Neural cell (in vitro differentiated cells): ENCODE data around the gene SLC2A13. TPM values are rescaled to one million over a fixed set of nuclear protein-coding genes. Genes with fewer than 3 reads are reported as not detected.

Experiments
- H2AFZ ChIP-seq: fragments of 200-600, 300-800 bp; sonication (generic), shearing (Covaris generic); 2 replicates; pipeline ENCODE4 v1.6.0; 2014; ENCODE audit warnings: low read depth, mild to moderate bottlenecking, antibody characterized with exemption, low read length, moderate library complexity
- H3F3A ChIP-seq: fragments of 200-600 bp; shearing (Covaris generic); 2 replicates; pipeline ENCODE4 v1.6.1; 2016; ENCODE audit warnings: mild to moderate bottlenecking, moderate library complexity, mixed read lengths, antibody characterized with exemption, low read length; ENCODE audit not compliant: insufficient read depth, poor library complexity, severe bottlenecking
- H3K27ac ChIP-seq: fragments of 200-600, 300-800 bp; sonication (generic), shearing (Covaris generic); 2 replicates; pipeline ENCODE4 v1.5.1; 2014; ENCODE audit warnings: mild to moderate bottlenecking, low read length, moderate library complexity
- H3K27me3 ChIP-seq: fragments of 300-800, 200-600 bp; sonication (generic), shearing (Covaris generic); 2 replicates; pipeline ENCODE4 v1.6.0; 2014; ENCODE audit warnings: mild to moderate bottlenecking, low read depth, low read length, moderate library complexity; ENCODE audit not compliant: insufficient read depth
- H3K36me3 ChIP-seq: fragments of 300-800, 200-600 bp; sonication (generic), shearing (Covaris generic); 2 replicates; pipeline ENCODE4 v1.5.1; 2014; ENCODE audit warnings: mild to moderate bottlenecking, antibody characterized with exemption, low read length, moderate library complexity; ENCODE audit not compliant: insufficient read depth
- H3K4me2 ChIP-seq: fragments of 300-800, 200-600 bp; sonication (generic), shearing (Covaris generic); 2 replicates; pipeline ENCODE4 v1.6.0; 2014; ENCODE audit warnings: mild to moderate bottlenecking, low read length
- H3K4me3 ChIP-seq: fragments of 300-800, 200-600 bp; sonication (generic), shearing (Covaris generic); 2 replicates; pipeline ENCODE4 v1.5.1; 2014; ENCODE audit warnings: mild to moderate bottlenecking, low read length, moderate library complexity
- H3K79me2 ChIP-seq: fragments of 200-600 bp; shearing (Covaris generic); replicated peaks from 2 replicates; pipeline ENCODE4 v1.6.0; 2014; ENCODE audit warnings: mild to moderate bottlenecking, low read length, moderate library complexity; ENCODE audit not compliant: insufficient read depth
- H3K9ac ChIP-seq: fragments of 300-800, 200-600 bp; sonication (generic), shearing (Covaris generic); 2 replicates; pipeline ENCODE4 v1.6.1; 2016; ENCODE audit warnings: mild to moderate bottlenecking, low read length, mixed read lengths
- H3K9me2 ChIP-seq: fragments of 200-600 bp; shearing (Covaris generic); 2 replicates; pipeline ENCODE4 v1.6.1; 2016; ENCODE audit warnings: mild to moderate bottlenecking, low read length, mixed read lengths; ENCODE audit not compliant: insufficient read depth
- H3K9me3 ChIP-seq: fragments of 200-600, 300-800 bp; sonication (generic), shearing (Covaris generic); 2 replicates; pipeline ENCODE4 v1.6.1; 2016; ENCODE audit warnings: mild to moderate bottlenecking, mixed run types, low read length, moderate library complexity, mixed read lengths
- H4K20me1 ChIP-seq: fragments of 200-600 bp; shearing (Covaris generic); 2 replicates; pipeline ENCODE4 v1.6.1; 2016; ENCODE audit warnings: mild to moderate bottlenecking, mixed run types; ENCODE audit not compliant: insufficient read depth
- EP300 ChIP-seq: fragments of 450-650 bp; conservative IDR thresholded peaks from 2 replicates; pipeline ENCODE4 v1.6.1; 2014; ENCODE audit warnings: antibody characterized with exemption, mild to moderate bottlenecking, moderate library complexity; ENCODE audit not compliant: poor library complexity, severe bottlenecking
- EZH2 ChIP-seq: fragments of 200-600, 300-800 bp; shearing (Covaris generic), sonication (generic); IDR thresholded peaks from 2 replicates; pipeline ENCODE4 v1.6.1; 2014; ENCODE audit warnings: antibody characterized with exemption, low read length, borderline replicate concordance, mild to moderate bottlenecking; ENCODE audit not compliant: insufficient read depth, poor library complexity, severe bottlenecking
- MXI1 ChIP-seq: fragments of 450-650 bp; conservative IDR thresholded peaks from 2 replicates; pipeline ENCODE4 v1.6.1; 2014; ENCODE audit warnings: antibody characterized with exemption, mild to moderate bottlenecking; ENCODE audit not compliant: poor library complexity, severe bottlenecking
- POLR2AphosphoS5 ChIP-seq: IDR thresholded peaks from 2 replicates; pipeline ENCODE4 v1.6.1; 2012
- RAD21 ChIP-seq: fragments of 450-650 bp; conservative IDR thresholded peaks from 2 replicates; pipeline ENCODE4 v1.6.1; 2014; ENCODE audit warnings: antibody characterized with exemption, mild to moderate bottlenecking, moderate library complexity
- SMC3 ChIP-seq: fragments of 450-650 bp; conservative IDR thresholded peaks from 2 replicates; pipeline ENCODE4 v1.6.1; 2014; ENCODE audit warnings: antibody characterized with exemption, mild to moderate bottlenecking, moderate library complexity; ENCODE audit not compliant: poor library complexity
- TAF1 ChIP-seq: IDR thresholded peaks from 2 replicates; pipeline ENCODE4 v1.6.1; 2012; ENCODE audit warnings: low read depth
- polyA plus RNA-seq: library from polyadenylated mRNA; depleted of rRNA; stranded (reverse); fragments of >200 nt; gene quantifications from 2 replicates; pipeline ENCODE4 v1.2.3, GENCODE V29; 2014
- TF ChIP-seq, protein P1 (sequence below): fragments of 450-650 bp; IDR thresholded peaks from 2 replicates; pipeline ENCODE4 v1.5.1; 2014; ENCODE audit warnings: antibody characterized with exemption, mild to moderate bottlenecking, moderate library complexity; ENCODE audit not compliant: poor library complexity, severe bottlenecking
- TF ChIP-seq, protein P2 (sequence below): IDR thresholded peaks from 2 replicates; pipeline ENCODE4 v1.6.1; 2012; ENCODE audit warnings: borderline replicate concordance

Gene SLC2A13
- polyA plus RNA-seq, 1 donor from 2014 or later, result 10.7 TPM

- TF ChIP-seq, protein P1, sequence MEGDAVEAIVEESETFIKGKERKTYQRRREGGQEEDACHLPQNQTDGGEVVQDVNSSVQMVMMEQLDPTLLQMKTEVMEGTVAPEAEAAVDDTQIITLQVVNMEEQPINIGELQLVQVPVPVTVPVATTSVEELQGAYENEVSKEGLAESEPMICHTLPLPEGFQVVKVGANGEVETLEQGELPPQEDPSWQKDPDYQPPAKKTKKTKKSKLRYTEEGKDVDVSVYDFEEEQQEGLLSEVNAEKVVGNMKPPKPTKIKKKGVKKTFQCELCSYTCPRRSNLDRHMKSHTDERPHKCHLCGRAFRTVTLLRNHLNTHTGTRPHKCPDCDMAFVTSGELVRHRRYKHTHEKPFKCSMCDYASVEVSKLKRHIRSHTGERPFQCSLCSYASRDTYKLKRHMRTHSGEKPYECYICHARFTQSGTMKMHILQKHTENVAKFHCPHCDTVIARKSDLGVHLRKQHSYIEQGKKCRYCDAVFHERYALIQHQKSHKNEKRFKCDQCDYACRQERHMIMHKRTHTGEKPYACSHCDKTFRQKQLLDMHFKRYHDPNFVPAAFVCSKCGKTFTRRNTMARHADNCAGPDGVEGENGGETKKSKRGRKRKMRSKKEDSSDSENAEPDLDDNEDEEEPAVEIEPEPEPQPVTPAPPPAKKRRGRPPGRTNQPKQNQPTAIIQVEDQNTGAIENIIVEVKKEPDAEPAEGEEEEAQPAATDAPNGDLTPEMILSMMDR, result no peak
- TF ChIP-seq EZH2, result no peak
These were observed 307.5 kb downstream of the SLC2A13 start (continued) for GRCh38 chr12:39798429-39798828.

- no peak for TF ChIP-seq SMC3
- TF ChIP-seq TAF1, result no peak
- TF ChIP-seq, protein P1, result no peak
- TF ChIP-seq EP300, result no peak
- TF ChIP-seq, protein P2, sequence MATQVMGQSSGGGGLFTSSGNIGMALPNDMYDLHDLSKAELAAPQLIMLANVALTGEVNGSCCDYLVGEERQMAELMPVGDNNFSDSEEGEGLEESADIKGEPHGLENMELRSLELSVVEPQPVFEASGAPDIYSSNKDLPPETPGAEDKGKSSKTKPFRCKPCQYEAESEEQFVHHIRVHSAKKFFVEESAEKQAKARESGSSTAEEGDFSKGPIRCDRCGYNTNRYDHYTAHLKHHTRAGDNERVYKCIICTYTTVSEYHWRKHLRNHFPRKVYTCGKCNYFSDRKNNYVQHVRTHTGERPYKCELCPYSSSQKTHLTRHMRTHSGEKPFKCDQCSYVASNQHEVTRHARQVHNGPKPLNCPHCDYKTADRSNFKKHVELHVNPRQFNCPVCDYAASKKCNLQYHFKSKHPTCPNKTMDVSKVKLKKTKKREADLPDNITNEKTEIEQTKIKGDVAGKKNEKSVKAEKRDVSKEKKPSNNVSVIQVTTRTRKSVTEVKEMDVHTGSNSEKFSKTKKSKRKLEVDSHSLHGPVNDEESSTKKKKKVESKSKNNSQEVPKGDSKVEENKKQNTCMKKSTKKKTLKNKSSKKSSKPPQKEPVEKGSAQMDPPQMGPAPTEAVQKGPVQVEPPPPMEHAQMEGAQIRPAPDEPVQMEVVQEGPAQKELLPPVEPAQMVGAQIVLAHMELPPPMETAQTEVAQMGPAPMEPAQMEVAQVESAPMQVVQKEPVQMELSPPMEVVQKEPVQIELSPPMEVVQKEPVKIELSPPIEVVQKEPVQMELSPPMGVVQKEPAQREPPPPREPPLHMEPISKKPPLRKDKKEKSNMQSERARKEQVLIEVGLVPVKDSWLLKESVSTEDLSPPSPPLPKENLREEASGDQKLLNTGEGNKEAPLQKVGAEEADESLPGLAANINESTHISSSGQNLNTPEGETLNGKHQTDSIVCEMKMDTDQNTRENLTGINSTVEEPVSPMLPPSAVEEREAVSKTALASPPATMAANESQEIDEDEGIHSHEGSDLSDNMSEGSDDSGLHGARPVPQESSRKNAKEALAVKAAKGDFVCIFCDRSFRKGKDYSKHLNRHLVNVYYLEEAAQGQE, result no peak
- TF ChIP-seq POLR2AphosphoS5, result no peak
- TF ChIP-seq MXI1, result no peak
- no peak for TF ChIP-seq EZH2
- TF ChIP-seq RAD21, result no peak
- H3K9me3 ChIP-seq, result no peaks in the 10 kb centered on the region
- no peaks in the 10 kb centered on the region for H3K79me2 ChIP-seq
- H3K36me3 ChIP-seq, result no peaks in the 10 kb centered on the region
- no peaks in the 10 kb centered on the region for H3K9me2 ChIP-seq
- H3K4me3 ChIP-seq, result no peak overlapping the region
- H4K20me1 ChIP-seq, result no peaks in the 10 kb centered on the region
- H3K9ac ChIP-seq, result no peak overlapping the region
- H3K4me2 ChIP-seq, result no peak overlapping the region
- no peaks in the 10 kb centered on the region for H3F3A ChIP-seq
- no peak overlapping the region for H3K27ac ChIP-seq
- no peaks in the 10 kb centered on the region for H3K27me3 ChIP-seq
- no peak overlapping the region for H2AFZ ChIP-seq
These were observed 310.4 kb downstream of the SLC2A13 start for GRCh38 chr12:39795481-39795880.

DNA sequence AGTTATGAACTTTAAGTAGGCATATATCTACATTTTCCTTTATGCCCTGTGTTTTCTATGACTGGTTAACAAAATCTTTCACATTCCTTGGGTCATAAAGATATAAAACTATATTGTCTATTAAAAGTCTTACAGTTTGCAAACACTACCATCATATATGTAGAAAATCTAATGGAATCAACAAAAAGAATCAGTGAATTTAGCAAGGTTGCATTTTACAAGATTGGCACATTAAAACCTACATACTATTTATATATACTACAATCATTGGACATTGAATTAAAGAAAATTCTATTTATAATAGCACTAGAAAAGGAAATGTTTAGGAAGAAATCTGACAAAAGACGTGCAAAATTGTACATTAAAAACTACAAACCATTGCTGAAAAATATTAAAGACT is 312.9 kb downstream of the SLC2A13 start:
- Histone ChIP-seq H3K4me2 (no peak overlapping the region), H4K20me1 (no peaks in the 10 kb centered on the region), H3K9ac (no peak overlapping the region), H3K9me2 (no peaks in the 10 kb centered on the region), H2AFZ (no peak overlapping the region), H3K27ac (no peak overlapping the region), H3K27me3 (no peaks in the 10 kb centered on the region), H3K4me3 (no peak overlapping the region), H3K79me2 (no peaks in the 10 kb centered on the region), H3K36me3 (no peaks in the 10 kb centered on the region), H3F3A (no peaks in the 10 kb centered on the region), H3K9me3 (no peaks in the 10 kb centered on the region)
- TF ChIP-seq EP300, result no peak
- no peak for TF ChIP-seq EZH2
- no peak for TF ChIP-seq MXI1
- TF ChIP-seq RAD21, result no peak
- TF ChIP-seq SMC3, result no peak
- TF ChIP-seq, protein P1, result no peak
- TF ChIP-seq TAF1, result no peak
- TF ChIP-seq, protein P2, result no peak
- no peak for TF ChIP-seq POLR2AphosphoS5
